Measurements from ENCODE around the gene XRN1.

The XRN1 gene

GRCh38 chr3:142470826-142471225 is 23.0 kb upstream of the XRN1 start:
- DNase-seq (ENCODE audit: low read depth), result no peak
- TF ChIP-seq CTCF (IDR thresholded peaks at IDR 0.05; ENCODE audit: control insufficient read depth, insufficient read depth, low read depth, low read length, missing control alignments), result no peak
- H3K4me3 ChIP-seq (ENCODE audit: control insufficient read depth, low read depth, low read length), result no peak overlapping the region

GRCh38 chr3:142468456-142468855 is 20.6 kb upstream of the XRN1 start:
- TF ChIP-seq CTCF (IDR thresholded peaks at IDR 0.05; ENCODE audit: control insufficient read depth, insufficient read depth, low read depth, low read length, missing control alignments), result no peak
- DNase-seq (ENCODE audit: low read depth), result no peak
- H3K4me3 ChIP-seq (ENCODE audit: control insufficient read depth, low read depth, low read length), result no peak overlapping the region

- no peak for TF ChIP-seq CTCF (IDR thresholded peaks at IDR 0.05; ENCODE audit: control insufficient read depth, insufficient read depth, low read depth, low read length, missing control alignments)
- no peak for DNase-seq (ENCODE audit: low read depth)
- H3K4me3 ChIP-seq (ENCODE audit: control insufficient read depth, low read depth, low read length), result no peak overlapping the region
These were observed 19.9 kb upstream of the XRN1 start for GRCh38 chr3:142467768-142468167.

- no peak for TF ChIP-seq CTCF (IDR thresholded peaks at IDR 0.05; ENCODE audit: control insufficient read depth, insufficient read depth, low read depth, low read length, missing control alignments)
- DNase-seq (ENCODE audit: low read depth), result no peak
- no peak overlapping the region for H3K4me3 ChIP-seq (ENCODE audit: control insufficient read depth, low read depth, low read length)
These were observed 12.9 kb upstream of the XRN1 start for GRCh38 chr3:142460689-142461088.

GRCh38 chr3:142459929-142460328 is 12.1 kb upstream of the XRN1 start:
- H3K4me3 ChIP-seq (ENCODE audit: control insufficient read depth, low read depth, low read length), result no peak overlapping the region
- no peak for DNase-seq (ENCODE audit: low read depth)
- TF ChIP-seq CTCF (IDR thresholded peaks at IDR 0.05; ENCODE audit: control insufficient read depth, insufficient read depth, low read depth, low read length, missing control alignments), result no peak

- DNase-seq (ENCODE audit: low read depth), result no peak
- no peak overlapping the region for H3K4me3 ChIP-seq (ENCODE audit: control insufficient read depth, low read depth, low read length)
- TF ChIP-seq CTCF (IDR thresholded peaks at IDR 0.05; ENCODE audit: control insufficient read depth, insufficient read depth, low read depth, low read length, missing control alignments), result no peak
These were observed 11.3 kb upstream of the XRN1 start for GRCh38 chr3:142459096-142459495.

- H3K4me3 ChIP-seq (ENCODE audit: control insufficient read depth, low read depth, low read length), result no peak overlapping the region
- no peak for TF ChIP-seq CTCF (IDR thresholded peaks at IDR 0.05; ENCODE audit: control insufficient read depth, insufficient read depth, low read depth, low read length, missing control alignments)
- DNase-seq (ENCODE audit: low read depth), result no peak
These were observed 3.0 kb upstream of the XRN1 start for GRCh38 chr3:142450881-142451280.
